HG02840 (cell line): Measurements from ENCODE around the gene TRAPPC2L.
"Not testable (repeated sequence)": the region's sequence is repeated elsewhere in the genome, so short reads cannot be mapped to it uniquely, and the experiment has no call there.

Source experiments
- ATAC-seq: cut with Tn5 transposase; IDR thresholded peaks from one replicate; pipeline ENCODE4 v1.9.1; 2021; ENCODE audit warnings: mild to moderate bottlenecking, moderate library complexity, moderate number of reproducible peaks; ENCODE audit not compliant: unreplicated experiment, low FRiP score

The TRAPPC2L gene

GRCh38 chr16:88817785-88818574, 38.9 kb upstream of the TRAPPC2L start:
- no peak for ATAC-seq

GRCh38 chr16:88818575-88818874, 38.4 kb upstream of the TRAPPC2L start:
- no peak for ATAC-seq

GRCh38 chr16:88819126-88819525, 37.8 kb upstream of the TRAPPC2L start:
- no peak for ATAC-seq

- ATAC-seq, result no peak
Observed at GRCh38 chr16:88820385-88821025, 36.4 kb upstream of the TRAPPC2L start.

- ATAC-seq, result no peak
Observed at GRCh38 chr16:88821168-88821850, 35.6 kb upstream of the TRAPPC2L start.

GRCh38 chr16:88822281-88823040, 34.5 kb upstream of the TRAPPC2L start:
- ATAC-seq, result no peak

GRCh38 chr16:88823646-88824045, 33.3 kb upstream of the TRAPPC2L start:
- not testable (repeated sequence) for ATAC-seq

- ATAC-seq, result no peak
Observed at GRCh38 chr16:88824256-88825077, 32.5 kb upstream of the TRAPPC2L start.

- ATAC-seq, result no peak
Observed at GRCh38 chr16:88825146-88825545, 31.8 kb upstream of the TRAPPC2L start.

- ATAC-seq, result no peak
Observed at GRCh38 chr16:88826070-88826840, 30.7 kb upstream of the TRAPPC2L start.

GRCh38 chr16:88827727-88828126, 29.2 kb upstream of the TRAPPC2L start:
- no peak for ATAC-seq

GRCh38 chr16:88828711-88829110, 28.2 kb upstream of the TRAPPC2L start:
- no peak for ATAC-seq

GRCh38 chr16:88830258-88830657, 26.7 kb upstream of the TRAPPC2L start:
- no peak for ATAC-seq

GRCh38 chr16:88830783-88831182, 26.1 kb upstream of the TRAPPC2L start:
- no peak for ATAC-seq

- no peak for ATAC-seq
Observed at GRCh38 chr16:88831838-88832237, 25.1 kb upstream of the TRAPPC2L start.

GRCh38 chr16:88833086-88833485, 23.8 kb upstream of the TRAPPC2L start:
- ATAC-seq, result no peak

- no peak for ATAC-seq
Observed at GRCh38 chr16:88834670-88835069, 22.3 kb upstream of the TRAPPC2L start.

- no peak for ATAC-seq
Observed at GRCh38 chr16:88835383-88835782, 21.5 kb upstream of the TRAPPC2L start.

- no peak for ATAC-seq
Observed at GRCh38 chr16:88835818-88836217, 21.1 kb upstream of the TRAPPC2L start.
